ENCODE results near the gene CDV3. TPM values are rescaled to one million over a fixed set of nuclear protein-coding genes. Genes with fewer than 3 reads are reported as not detected.

Gene CDV3
- total RNA-seq, 1 experiment from 2014 or later, result 180 TPM

DNA sequence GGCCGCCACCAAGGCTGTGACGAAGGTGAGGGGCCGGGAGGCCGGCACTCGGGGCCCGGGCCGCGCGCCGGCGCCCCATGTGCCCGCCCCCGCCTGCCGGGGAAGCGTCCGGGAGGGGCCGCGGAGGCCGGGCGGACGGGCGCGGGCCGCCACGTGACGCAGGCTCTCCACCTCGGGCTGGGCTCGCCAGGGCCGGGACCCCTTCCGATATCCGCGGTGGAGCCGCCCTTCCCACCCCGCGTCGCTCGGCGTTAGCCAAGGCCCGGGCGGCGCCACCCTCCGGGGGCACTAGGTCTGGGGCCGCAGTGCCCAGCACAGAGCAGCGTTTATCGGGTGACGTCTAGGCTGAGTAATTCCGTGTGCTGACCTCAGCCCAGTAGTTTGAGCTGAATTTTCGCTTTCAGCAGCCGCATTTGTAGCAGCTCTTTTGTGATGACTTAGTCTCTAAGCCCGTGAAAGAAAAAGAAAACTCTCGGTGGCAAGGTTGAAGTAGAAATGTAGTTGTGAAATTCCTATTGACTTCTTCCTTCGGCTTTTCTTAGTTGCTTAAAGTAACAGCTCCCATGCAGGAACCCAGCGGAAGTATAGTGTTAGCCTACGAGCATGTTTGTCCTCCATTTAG is 885 bp downstream of the CDV3 start:
- DNase-seq, result peak; percentile 64 to 71
- peaks cover 23% of the 10 kb centered on the region for H3K4me1 ChIP-seq
- H3K27me3 ChIP-seq, result no peaks in the 10 kb centered on the region
- peak overlapping the region; percentile 91 for H3K4me3 ChIP-seq
- H3K36me3 ChIP-seq, result peaks cover 41% of the 10 kb centered on the region
- H3K9me3 ChIP-seq (replicated peaks), result no peaks in the 10 kb centered on the region
- peak overlapping the region; percentile 55 for H3K27ac ChIP-seq

DNA sequence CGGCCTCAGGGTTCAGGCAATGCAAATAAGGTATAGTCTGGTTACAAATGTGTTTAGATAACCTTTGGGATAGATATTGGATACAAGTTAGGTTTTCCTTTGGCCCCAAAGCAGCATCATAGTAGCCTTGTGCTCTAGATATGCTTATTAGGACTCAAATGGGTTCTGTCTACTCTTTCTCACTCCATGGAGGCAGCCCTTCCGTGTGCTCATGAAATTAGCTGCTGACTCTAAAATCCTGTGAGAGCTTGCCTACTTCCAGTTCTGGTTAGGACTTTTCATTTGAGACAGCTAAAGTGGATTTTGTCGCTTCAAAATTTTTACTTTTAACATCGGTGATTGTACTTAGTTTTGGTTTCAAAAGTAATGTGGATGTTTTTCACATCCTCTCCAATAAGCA is 1.6 kb downstream of the CDV3 start:
- Histone ChIP-seq H3K4me3 (peak overlapping the region; percentile 91), H3K36me3 (peaks cover 45% of the 10 kb centered on the region), H3K27me3 (no peaks in the 10 kb centered on the region), H3K9me3 (replicated peaks) (no peaks in the 10 kb centered on the region), H3K27ac (no peak overlapping the region; the same call in 1 of the 2 replicates), H3K4me1 (peaks cover 19% of the 10 kb centered on the region)
- DNase-seq, result no peak

DNA sequence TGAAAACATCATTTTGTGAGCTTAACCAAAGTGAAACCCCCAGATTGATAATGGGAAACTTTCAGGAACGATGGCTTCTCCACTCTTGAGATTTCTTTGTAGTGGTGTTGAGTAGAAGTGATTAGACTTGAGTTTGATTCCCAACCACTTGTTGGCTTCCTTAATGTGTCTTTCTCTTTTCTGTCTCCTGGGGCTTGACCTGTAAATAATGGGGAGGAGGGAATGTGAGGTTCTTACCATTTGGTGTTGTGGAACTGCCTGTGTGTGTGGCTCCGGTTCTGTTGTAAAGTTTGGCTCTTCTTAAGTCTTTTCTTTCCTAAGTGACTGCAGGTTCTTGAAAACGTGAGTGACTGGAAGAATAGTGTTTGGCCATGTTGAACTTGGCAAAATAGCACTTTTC is 2.7 kb downstream of the CDV3 start:
- H3K9me3 ChIP-seq (replicated peaks), result no peaks in the 10 kb centered on the region
- peaks cover 55% of the 10 kb centered on the region for H3K36me3 ChIP-seq
- no peak for DNase-seq
- H3K4me1 ChIP-seq, result peaks cover 13% of the 10 kb centered on the region
- no peaks in the 10 kb centered on the region for H3K27me3 ChIP-seq
- no peak overlapping the region for H3K27ac ChIP-seq
- peak overlapping the region; percentile 91 for H3K4me3 ChIP-seq

DNA sequence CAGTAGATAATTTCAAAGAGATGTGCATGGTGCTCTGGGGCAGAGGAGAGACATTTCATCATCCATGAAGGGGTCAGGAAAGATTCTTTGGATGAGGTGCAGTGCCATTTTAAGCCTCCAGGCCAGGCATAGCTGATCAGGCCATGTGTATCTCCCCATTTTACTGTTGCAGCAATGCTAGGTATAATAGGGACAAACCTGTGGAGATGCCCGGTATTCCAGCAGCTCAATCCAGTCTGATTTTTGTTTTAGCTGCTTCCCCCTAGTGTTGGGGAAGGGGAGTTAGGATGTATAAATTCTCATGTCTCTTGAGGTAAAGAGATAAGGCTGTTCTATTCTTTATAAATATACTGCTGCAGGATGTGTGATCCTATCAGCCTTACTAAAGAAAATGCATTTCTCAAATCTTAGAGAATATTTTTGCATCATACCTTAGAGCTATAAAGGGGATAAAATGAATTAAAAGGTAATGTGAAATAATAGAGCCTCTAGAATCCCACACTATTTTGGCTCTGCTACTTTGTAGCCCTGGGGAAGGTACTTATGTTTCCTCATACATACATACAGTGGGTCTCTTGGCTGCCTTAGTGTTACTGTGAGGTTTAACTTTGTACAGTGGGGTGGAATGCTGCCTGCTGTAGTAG is 5.2 kb downstream of the CDV3 start:
- Histone ChIP-seq H3K4me3 (no peak overlapping the region), H3K36me3 (peaks cover 80% of the 10 kb centered on the region)
- DNase-seq, result peak in 1 of 2 experiments; percentile 57

DNA sequence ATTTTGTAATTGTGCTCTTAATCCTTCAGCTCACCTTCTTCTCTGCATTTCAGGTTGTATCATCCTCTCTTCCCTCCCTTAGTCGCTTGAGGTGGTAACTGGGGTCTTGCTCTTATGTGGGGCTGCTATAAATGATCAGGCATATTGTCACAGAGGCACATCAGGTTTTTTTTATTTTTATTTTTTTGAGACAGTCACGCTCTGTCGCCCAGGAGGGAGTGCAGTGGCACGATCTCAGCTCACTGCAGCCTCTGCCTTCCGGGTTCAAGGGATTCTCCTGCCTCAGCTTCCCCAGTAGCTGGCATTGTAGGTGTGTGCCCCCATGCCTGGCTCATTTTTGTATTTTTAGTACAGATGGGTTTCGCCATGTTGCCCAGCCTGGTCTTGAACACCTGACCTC is 9.9 kb downstream of the CDV3 start:
- H3K36me3 ChIP-seq, result peaks cover 96% of the 10 kb centered on the region
- DNase-seq, result no peak
- no peaks in the 10 kb centered on the region; the same call in 1 of the 2 replicates for H3K4me1 ChIP-seq
- no peak overlapping the region for H3K27ac ChIP-seq
- no peaks in the 10 kb centered on the region for H3K9me3 ChIP-seq (replicated peaks)
- H3K4me3 ChIP-seq, result no peak overlapping the region
- no peaks in the 10 kb centered on the region for H3K27me3 ChIP-seq

More for the DNA sequence above, 5.2 kb downstream of the CDV3 start:
- Histone ChIP-seq H3K27ac (no peak overlapping the region), H3K4me1 (peaks cover 8% of the 10 kb centered on the region; the same call in 1 of the 2 replicates), H3K27me3 (no peaks in the 10 kb centered on the region), H3K9me3 (replicated peaks) (no peaks in the 10 kb centered on the region)

DNA sequence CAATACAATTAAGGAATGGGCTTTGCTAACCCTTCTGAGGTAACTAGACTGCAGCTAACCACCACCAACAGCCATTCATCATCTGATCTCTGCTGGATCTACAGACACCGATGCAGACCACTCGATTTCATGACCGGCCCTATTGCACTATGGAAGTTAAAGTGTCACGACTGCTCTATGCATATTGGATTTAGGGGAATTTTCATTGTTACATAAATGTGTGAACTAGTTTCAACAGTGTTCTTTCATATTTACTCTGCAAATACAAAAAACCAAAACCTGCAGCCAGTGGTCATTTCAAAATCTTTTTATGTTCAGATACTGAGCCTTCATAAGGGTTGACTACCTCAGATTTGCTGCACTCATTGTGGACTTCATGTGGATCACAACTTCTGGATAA is 14.5 kb downstream of the CDV3 start:
- Histone ChIP-seq H3K4me1 (peaks cover 3% of the 10 kb centered on the region), H3K27me3 (no peaks in the 10 kb centered on the region), H3K4me3 (no peak overlapping the region), H3K36me3 (peaks cover 69% of the 10 kb centered on the region), H3K9me3 (replicated peaks) (no peaks in the 10 kb centered on the region), H3K27ac (no peak overlapping the region)
- no peak for DNase-seq

DNA sequence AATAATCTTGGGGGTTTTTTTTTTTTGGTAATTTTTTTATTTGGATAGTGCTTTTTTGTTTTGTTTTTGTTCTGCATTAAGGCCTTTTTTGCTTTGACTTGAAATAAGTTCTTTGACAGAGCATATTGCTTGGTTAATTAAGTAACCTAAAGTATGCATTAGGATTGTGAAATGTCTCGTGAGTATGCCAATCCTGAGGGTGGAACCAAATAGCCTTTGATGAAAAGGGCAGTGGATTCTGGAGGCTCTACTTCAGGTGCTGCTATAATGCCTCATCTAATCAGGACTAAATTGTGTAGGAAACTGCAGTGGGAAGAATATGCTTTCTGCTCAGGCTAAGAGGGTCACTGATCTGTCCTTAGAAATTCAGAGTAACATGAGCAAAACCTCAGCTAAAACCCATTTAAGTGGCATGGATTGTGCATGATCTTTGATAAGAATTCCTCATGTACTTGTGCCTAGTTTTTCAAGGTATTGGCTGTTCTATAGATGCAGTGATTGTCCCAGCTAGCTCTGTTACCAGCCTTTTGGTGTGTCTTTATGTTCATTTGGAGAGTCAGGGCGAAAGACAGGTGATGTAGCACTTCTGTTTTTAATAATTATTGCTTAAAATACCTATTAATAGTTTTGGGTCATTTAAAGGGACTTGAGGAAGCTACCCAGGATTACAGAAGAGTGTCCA is 15.4 kb downstream of the CDV3 start:
- no peaks in the 10 kb centered on the region for H3K27me3 ChIP-seq
- no peak overlapping the region for H3K4me3 ChIP-seq
- H3K36me3 ChIP-seq, result peaks cover 60% of the 10 kb centered on the region
- peaks cover 3% of the 10 kb centered on the region for H3K4me1 ChIP-seq
- H3K9me3 ChIP-seq (replicated peaks), result no peaks in the 10 kb centered on the region
- no peak for DNase-seq
- H3K27ac ChIP-seq, result no peak overlapping the region

DNA sequence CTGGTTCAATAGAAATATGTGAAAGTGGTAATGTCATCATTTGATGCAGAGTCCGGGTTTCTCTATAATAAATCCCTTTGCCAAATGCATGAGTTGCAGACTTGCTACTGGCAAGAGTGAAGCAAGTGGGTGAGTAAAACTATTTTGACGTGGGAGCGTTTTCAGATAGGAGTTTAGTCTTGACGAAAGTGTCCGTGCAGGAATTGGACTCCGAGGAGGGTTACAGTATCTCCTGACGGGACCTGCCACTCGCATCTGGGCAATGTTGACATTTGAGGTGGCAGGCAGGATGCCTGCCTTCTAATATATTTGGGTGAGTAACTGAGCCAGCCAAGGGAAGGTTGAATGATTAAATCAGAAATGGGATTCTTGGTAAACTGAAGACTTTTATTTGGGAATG is 16.0 kb downstream of the CDV3 start:
- no peaks in the 10 kb centered on the region for H3K9me3 ChIP-seq (replicated peaks)
- H3K36me3 ChIP-seq, result peaks cover 55% of the 10 kb centered on the region
- no peaks in the 10 kb centered on the region for H3K27me3 ChIP-seq
- DNase-seq, result no peak
- H3K4me1 ChIP-seq, result peaks cover 3% of the 10 kb centered on the region
- no peak overlapping the region for H3K27ac ChIP-seq
- no peak overlapping the region for H3K4me3 ChIP-seq

DNA sequence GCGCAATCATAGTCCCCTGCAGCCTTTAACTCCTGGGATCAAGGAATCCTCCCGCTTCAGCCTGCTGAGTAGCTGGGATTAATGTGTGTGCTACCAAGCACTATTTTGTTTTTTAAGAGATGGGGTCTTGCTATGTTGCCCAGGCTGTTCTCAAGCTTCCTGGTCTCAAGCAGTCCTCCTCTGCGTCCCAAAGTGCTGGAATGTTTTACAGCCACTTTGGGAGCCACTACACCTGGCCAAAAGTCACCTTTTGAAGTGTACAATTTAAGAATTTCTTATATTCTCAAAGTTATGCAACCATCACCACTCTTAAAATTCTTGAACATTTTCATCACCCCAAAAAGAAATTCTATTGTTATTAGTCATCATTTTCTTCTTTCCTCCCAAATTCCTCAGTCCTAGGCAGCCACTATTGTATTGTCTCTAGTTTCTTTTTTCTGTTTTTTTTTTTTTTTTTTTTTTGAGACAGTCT is 17.8 kb downstream of the CDV3 start:
- peaks cover 37% of the 10 kb centered on the region for H3K36me3 ChIP-seq
- no peak overlapping the region for H3K4me3 ChIP-seq
- H3K4me1 ChIP-seq, result peaks cover 3% of the 10 kb centered on the region
- H3K27me3 ChIP-seq, result no peaks in the 10 kb centered on the region
- DNase-seq, result no peak
- no peak overlapping the region for H3K27ac ChIP-seq
- H3K9me3 ChIP-seq (replicated peaks), result no peaks in the 10 kb centered on the region

DNA sequence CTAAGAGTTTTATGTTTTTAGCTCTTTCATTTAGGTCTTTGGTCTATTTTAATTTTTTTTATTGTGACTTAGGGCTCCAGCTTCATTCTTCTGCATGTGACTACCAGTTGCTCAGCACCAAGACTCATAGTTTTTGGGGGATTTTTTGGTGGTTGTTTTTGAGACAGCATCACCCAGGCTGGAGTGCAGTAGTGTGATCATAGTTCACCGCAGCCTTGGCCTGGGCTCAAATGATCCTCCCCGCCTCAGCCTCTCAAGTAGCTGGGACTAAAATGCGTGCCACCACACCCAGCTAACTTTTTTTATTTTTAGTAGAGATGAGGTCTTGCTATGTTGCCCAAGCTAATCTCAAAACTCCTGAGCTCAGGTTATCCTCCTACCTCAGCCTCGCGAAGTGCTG is 19.4 kb downstream of the CDV3 start:
- Histone ChIP-seq H3K27me3 (no peaks in the 10 kb centered on the region), H3K4me3 (no peak overlapping the region), H3K4me1 (peaks cover 3% of the 10 kb centered on the region), H3K27ac (no peak overlapping the region), H3K9me3 (replicated peaks) (no peaks in the 10 kb centered on the region), H3K36me3 (peaks cover 21% of the 10 kb centered on the region)
- DNase-seq, result no peak

DNA sequence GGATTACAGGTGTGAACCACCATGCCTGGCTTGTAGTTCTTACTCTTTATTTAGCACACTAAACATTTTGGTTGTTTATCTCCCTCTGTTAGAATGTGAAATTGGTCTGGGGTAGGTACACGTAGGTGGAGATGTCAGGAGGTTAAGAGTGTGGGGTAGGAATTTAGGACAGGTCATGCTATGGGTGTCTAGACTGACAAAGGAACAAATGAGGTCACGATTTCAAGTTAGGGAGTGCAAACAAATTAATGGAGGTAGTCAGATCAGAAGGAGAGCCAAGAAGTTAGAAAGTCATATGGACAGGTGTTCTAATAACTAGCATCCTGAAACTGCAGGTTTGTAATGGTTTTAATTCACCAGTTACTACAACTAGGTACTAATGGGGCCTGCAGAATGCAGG is 19.8 kb downstream of the CDV3 start:
- H3K9me3 ChIP-seq (replicated peaks), result no peaks in the 10 kb centered on the region
- peaks cover 17% of the 10 kb centered on the region for H3K36me3 ChIP-seq
- H3K4me3 ChIP-seq, result no peak overlapping the region
- H3K4me1 ChIP-seq, result peaks cover 3% of the 10 kb centered on the region
- H3K27me3 ChIP-seq, result no peaks in the 10 kb centered on the region
- no peak for DNase-seq
- no peak overlapping the region for H3K27ac ChIP-seq

DNA sequence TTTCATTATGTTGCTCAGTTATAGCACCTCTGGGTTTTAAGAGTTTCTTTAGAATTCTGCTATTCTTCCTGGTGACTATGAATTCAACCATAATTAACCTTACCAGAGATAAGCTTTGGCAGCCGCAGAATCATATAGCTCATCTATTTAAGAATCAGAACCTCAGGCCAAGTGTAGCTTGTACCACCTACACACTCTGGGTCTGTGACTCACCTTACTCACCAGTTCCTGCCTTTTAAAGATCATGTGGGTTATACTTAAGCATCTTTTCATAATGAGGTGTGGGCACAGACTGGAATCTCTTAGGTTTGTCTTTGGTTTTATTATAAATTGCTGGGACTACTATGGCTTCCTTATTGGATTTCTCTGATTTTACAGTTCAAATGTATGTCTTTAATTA is 21.9 kb downstream of the CDV3 start:
- Histone ChIP-seq H3K36me3 (peaks cover 10% of the 10 kb centered on the region; the same call in 1 of the 2 replicates), H3K9me3 (replicated peaks) (no peaks in the 10 kb centered on the region), H3K4me3 (no peak overlapping the region), H3K27ac (no peak overlapping the region), H3K27me3 (no peaks in the 10 kb centered on the region), H3K4me1 (peaks cover 3% of the 10 kb centered on the region; the same call in 1 of the 2 replicates)
- no peak for DNase-seq

DNA sequence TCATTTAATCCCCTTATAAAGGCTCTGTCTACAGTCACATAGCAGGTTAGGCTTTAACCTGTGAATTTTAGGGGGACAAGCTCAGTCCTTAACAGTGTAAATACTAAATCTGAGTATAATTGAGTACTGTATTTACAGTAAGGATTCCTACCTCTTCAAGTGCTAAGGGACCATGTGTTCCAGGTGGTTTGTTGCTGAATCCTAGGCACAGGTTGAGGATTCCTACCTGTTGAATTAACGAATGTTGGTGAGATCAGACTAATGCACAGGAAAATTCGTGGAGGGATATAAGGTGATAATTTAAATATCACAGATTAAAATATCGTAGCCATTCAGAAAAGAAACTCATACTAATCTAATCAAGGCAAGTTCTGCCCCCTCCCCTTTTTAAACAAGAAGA is 24.9 kb downstream of the CDV3 start:
- Histone ChIP-seq H3K4me1 (no peaks in the 10 kb centered on the region), H3K27ac (no peak overlapping the region), H3K4me3 (no peak overlapping the region), H3K36me3 (peaks cover 33% of the 10 kb centered on the region), H3K9me3 (replicated peaks) (no peaks in the 10 kb centered on the region), H3K27me3 (no peaks in the 10 kb centered on the region)
- DNase-seq, result no peak

DNA sequence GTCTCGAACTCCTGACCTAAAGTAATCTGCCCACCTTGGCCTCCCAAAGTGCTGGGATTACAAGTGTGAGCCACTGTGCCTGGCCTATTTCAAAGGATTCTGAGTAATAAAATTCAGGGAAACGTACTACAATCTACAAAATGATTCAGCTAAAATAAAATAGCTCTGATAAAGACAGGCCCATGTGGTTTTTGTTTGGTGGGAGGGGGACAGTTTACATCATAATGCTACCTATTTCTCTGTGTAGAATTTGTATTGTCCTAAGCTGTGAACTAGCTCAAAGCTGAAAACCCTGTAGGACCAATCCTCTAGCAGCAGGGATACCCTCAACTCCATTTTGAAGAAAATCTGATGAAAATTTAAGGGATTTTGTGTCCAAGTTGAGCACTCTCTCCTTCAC is 25.8 kb downstream of the CDV3 start:
- Histone ChIP-seq H3K36me3 (peaks cover 42% of the 10 kb centered on the region), H3K4me1 (no peaks in the 10 kb centered on the region), H3K4me3 (no peak overlapping the region), H3K9me3 (replicated peaks) (no peaks in the 10 kb centered on the region), H3K27me3 (no peaks in the 10 kb centered on the region), H3K27ac (no peak overlapping the region)
- DNase-seq, result no peak

DNA sequence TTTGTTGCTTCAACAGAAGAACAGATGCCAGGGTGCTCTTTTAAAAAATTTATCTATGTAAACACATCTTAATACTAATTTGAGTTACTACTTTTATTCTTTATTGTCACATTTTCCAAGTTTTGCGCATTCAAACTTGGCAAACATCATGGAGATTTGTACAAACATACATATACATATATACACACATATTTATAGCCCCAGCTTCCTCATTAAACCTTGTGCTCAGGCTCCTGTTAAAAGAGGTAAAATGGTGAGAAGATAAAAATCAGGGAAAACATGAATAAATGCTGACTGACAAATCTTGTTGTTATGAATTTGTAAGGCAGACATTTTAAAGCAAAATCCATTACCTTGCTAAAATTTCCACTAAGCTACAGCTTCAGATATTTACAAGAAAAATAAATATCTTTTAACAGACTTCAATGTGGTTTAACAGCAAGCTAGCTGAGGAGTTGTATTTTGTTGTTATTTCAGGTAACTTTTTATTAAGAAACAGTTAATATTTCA is 27.1 kb downstream of the CDV3 start:
- Histone ChIP-seq H3K36me3 (peaks cover 53% of the 10 kb centered on the region), H3K9me3 (replicated peaks) (no peaks in the 10 kb centered on the region), H3K4me1 (no peaks in the 10 kb centered on the region), H3K27me3 (no peaks in the 10 kb centered on the region), H3K27ac (no peak overlapping the region), H3K4me3 (no peak overlapping the region)
- no peak for DNase-seq
